Ovary (tissue), 10 donors: ENCODE measurements around the gene MYOM3. TPM values are rescaled to one million over a fixed set of nuclear protein-coding genes. Genes with fewer than 3 reads are reported as not detected.

Experiments used
- DNase-seq, 5 donors: peaks; one replicate each; pipeline ENCODE4 v3.0.0-alpha.2; 2019 to 2020
- H3K27ac ChIP-seq, 2 donors: fragments of 200-600 bp; one replicate each; pipeline versions ENCODE4 v1.5.1 to v1.8.0; 2019 to 2022
- H3K27me3 ChIP-seq: fragments of 200-600 bp; one replicate; pipeline ENCODE4 v1.8.0; 2022
- H3K36me3 ChIP-seq: fragments of 200-600 bp; sonication (generic); one replicate; pipeline ENCODE4 v1.5.1; 2019
- H3K4me1 ChIP-seq: one replicate; pipeline ENCODE4 v1.8.1; 2013; ENCODE audit warnings: mild to moderate bottlenecking, moderate library complexity; ENCODE audit not compliant: insufficient read depth
- H3K4me3 ChIP-seq: fragments of 200-600 bp; sonication (generic); one replicate; pipeline ENCODE4 v1.5.1; 2017
- H3K9me3 ChIP-seq, 2 donors: fragments of 200-600 bp in 1 of 2; sonication (generic) in 1 of 2; one replicate each; pipeline versions ENCODE4 v1.5.1 to v1.8.1; 2013 to 2019; ENCODE audit warnings: mild to moderate bottlenecking in 1 of 2, moderate library complexity in 1 of 2
- CTCF ChIP-seq, 3 donors: fragments of 450-650 bp in 2 of 3; fragments of 200-600 bp in 1 of 3; IDR thresholded peaks; one replicate each; pipeline versions ENCODE4 v1.5.1 to v1.8.0; 2016 to 2022; ENCODE audit warnings: antibody characterized with exemption in 3 of 3, mild to moderate bottlenecking in 1 of 3
- EP300 ChIP-seq: sonication (generic); formaldehyde crosslinking; IDR thresholded peaks from one replicate; pipeline ENCODE4 v1.6.1; 2017; ENCODE audit warnings: antibody characterized with exemption
- POLR2A ChIP-seq: fragments of 450-650 bp; IDR thresholded peaks from one replicate; pipeline ENCODE4 v1.6.1; 2017; ENCODE audit warnings: antibody characterized with exemption, mild to moderate bottlenecking, moderate library complexity
- WGBS, 3 donors: extraction: QIAGEN DNeasy Blood & Tissue Kit in 1 of 3; methylation state at CpG; one replicate each; pipeline versions ENCODE4 v1.1.5 to v1.1.7; 2013 to 2017; 5-methylcytosine and 5-hydroxymethylcytosine counted together
- intact Hi-C, 4 donors: fragments of 100-400 bp; cut with DNase I; formaldehyde crosslinking; loops; one replicate each; pipeline versions ENCODE4 v1.11.0 to v1.15.1; 2022 to 2023
- long read RNA-seq, 3 donors: library from polyadenylated mRNA in 2 of 3; unstranded in 2 of 3; transcript quantifications; one replicate each; pipeline ENCODE4 v2.0.0 and lab custom pipeline, GENCODE V29; 2021 to 2026
- polyA plus RNA-seq, 2 donors: library from polyadenylated mRNA; stranded (reverse); fragments of 200-250 nt in 1 of 2; fragments of 350-450 nt in 1 of 2; fragmentation: Illumina TruSeq in 1 of 2; extraction: RNeasy Lipid Tissue Mini Kit (QIAGEN cat#74804) in 1 of 2; gene quantifications; one replicate each; pipeline ENCODE4 v1.2.3, GENCODE V29; 2013 to 2014
- total RNA-seq, 7 donors: library from RNA; depleted of rRNA in 2 of 7; stranded (reverse); fragments of >200 nt in 2 of 7; fragmentation: NEBNext Ultra II Directional in 3 of 7; extraction: Animal tissue kit (Norgen Biotek cat#: 25700) in 3 of 7; gene quantifications; one replicate each; pipeline versions ENCODE4 v1.1.0 to v1.2.4, GENCODE V29; 2016 to 2023
- donor health status: DM: no; HTN: no; CAD: no; lungs with moderate emphysema.
- donor health status: DM: no; HTN: no; CAD: no.
- donor health status: Bipolar disorder and iron deficiency.
- donor health status: DM: yes; HTN: yes; CAD: no.
- donor health status: DM: no; HTN: no; CAD: no.
- donor health status: DM: yes; HTN: yes; CAD: no.

MYOM3 gene
- total RNA-seq (under 1 TPM; 0.08 to 0.60 (median 0.27) TPM), polyA plus RNA-seq (1 to 10 TPM in 1 of 2 donors, under 1 TPM in 1; 0.22 to 1.2 TPM)
- long read RNA-seq, donor 1: 0 reads
- long read RNA-seq, donor 2: 0 reads
- long read RNA-seq, donor 3, partial matches to known transcripts: 0 of 1 reads
- long read RNA-seq, donor 3, other reads (novel, unspliced or antisense): 1 of 1 reads

DNA sequence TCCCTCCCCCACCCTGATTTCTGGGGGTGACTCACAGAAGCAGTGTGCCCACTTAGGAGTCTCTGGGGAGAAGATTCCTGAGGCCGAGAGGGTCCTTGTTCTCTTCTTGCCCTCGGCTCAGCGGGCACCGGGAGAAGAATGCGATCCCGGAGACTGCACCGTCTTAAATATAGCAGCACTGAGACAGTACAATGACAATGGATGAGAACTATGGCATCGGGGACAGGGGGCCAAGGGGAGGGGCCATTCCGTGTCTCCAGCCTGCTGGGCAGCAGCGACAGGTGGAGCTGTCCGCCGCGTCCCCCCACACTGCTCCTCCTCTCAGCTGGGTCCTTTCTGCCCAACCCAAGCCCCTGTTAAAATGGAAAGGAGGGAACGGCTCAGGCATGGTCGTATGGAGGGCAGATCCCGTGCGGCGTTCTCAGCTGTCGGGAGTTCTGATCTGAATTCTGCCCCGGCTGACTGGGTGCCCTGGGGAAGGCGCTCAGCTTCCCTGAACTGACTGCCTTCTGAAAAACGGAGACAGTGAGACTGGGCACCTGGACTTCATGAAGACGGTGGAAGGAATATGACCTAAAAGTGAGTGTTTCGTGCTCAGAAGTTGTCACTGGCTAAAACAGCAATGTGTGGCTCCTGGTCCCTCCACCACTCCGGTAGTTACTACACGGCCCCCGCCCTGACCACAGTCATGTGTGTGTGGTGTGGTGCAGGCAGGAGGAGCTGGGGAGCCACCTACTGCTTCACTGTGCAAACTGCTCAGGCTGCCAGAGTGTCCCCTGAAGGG, at the start of gene MYOM3:
TSS of gene MYOM3 (minus strand) at position 140 of the 784 bp plus-strand sequence. CDS start 3,499 bp downstream, outside the sequence.
- WGBS, 3 donors: 25 to 40% (median 27%) methylated on average over 27 of the region's 27 CpGs
- H3K36me3 ChIP-seq: no peaks in the 10 kb centered on the region
- no peak within 1 kb of the TSS for H3K27ac ChIP-seq
- H3K27me3 ChIP-seq: no peaks in the 10 kb centered on the region
- peak; percentile 58 to 73 (median 72) for DNase-seq
- TF ChIP-seq CTCF (IDR thresholded peaks at IDR 0.05) (peak; percentile 41 to 46 (median 44)), POLR2A (no peak)
- intact Hi-C loops: loop anchor here in 1 of 4 donors (10.0 kb wide), 1 partner anchor 237 kb away; no protein-coding TSS in a partner anchor
- H3K9me3 ChIP-seq: no peaks in the 10 kb centered on the region
- no peaks in the 10 kb centered on the region for H3K4me1 ChIP-seq
- no peak within 1 kb of the TSS for H3K4me3 ChIP-seq

GRCh38 chr1:24161270-24161669, 49.3 kb upstream of the MYOM3 start:
- Histone ChIP-seq H3K27ac (no peak overlapping the region), H3K4me1 (no peaks in the 10 kb centered on the region), H3K9me3 (no peaks in the 10 kb centered on the region), H3K36me3 (no peaks in the 10 kb centered on the region), H3K27me3 (no peaks in the 10 kb centered on the region), H3K4me3 (no peak overlapping the region)
- 83 to 85% (median 83%) methylated on average over 4 of the region's 4 CpGs for WGBS, 3 donors
- intact Hi-C loops: no loop called here
- DNase-seq: peak in 1 of 5 donors; percentile 15
- TF ChIP-seq CTCF (IDR thresholded peaks at IDR 0.05) (no peak), EP300 (no peak), POLR2A (no peak)

- Histone ChIP-seq H3K36me3 (no peaks in the 10 kb centered on the region), H3K27me3 (no peaks in the 10 kb centered on the region), H3K9me3 (no peaks in the 10 kb centered on the region), H3K27ac (no peak overlapping the region), H3K4me3 (no peak overlapping the region), H3K4me1 (no peaks in the 10 kb centered on the region)
- intact Hi-C loops: no loop called here
- DNase-seq: peak in 1 of 5 donors; percentile 3
- no peak for TF ChIP-seq EP300
- TF ChIP-seq CTCF (IDR thresholded peaks at IDR 0.05): no peak
- no peak for TF ChIP-seq POLR2A
- WGBS, 3 donors: 83 to 93% (median 87%) methylated on average over 5 of the region's 5 CpGs
Measured at GRCh38 chr1:24159366-24159765, 47.4 kb upstream of the MYOM3 start.

GRCh38 chr1:24157918-24158481, 46.1 kb upstream of the MYOM3 start:
- no peak for DNase-seq
- intact Hi-C loops: no loop called here
- no peaks in the 10 kb centered on the region for H3K4me1 ChIP-seq
- TF ChIP-seq POLR2A (no peak), CTCF (IDR thresholded peaks at IDR 0.05) (no peak), EP300 (no peak)
- H3K27me3 ChIP-seq: no peaks in the 10 kb centered on the region
- 53 to 76% (median 59%) methylated on average over 6 of the region's 6 CpGs for WGBS, 3 donors
- H3K27ac ChIP-seq: no peak overlapping the region
- H3K4me3 ChIP-seq: no peak overlapping the region
- H3K9me3 ChIP-seq: no peaks in the 10 kb centered on the region
- no peaks in the 10 kb centered on the region for H3K36me3 ChIP-seq
